Bronchial epithelial cell (primary cell): ENCODE data around the gene SDHA. TPM values are rescaled to one million over a fixed set of nuclear protein-coding genes. Genes with fewer than 3 reads are reported as not detected.

Experiments used
- DNase-seq: peaks from one replicate; pipeline ENCODE4 v3.0.0-alpha.2; 2010; ENCODE audit warnings: low read depth
- FAIRE-seq: peaks from 2 replicates; lab custom pipeline; 2011; peaks lifted over from hg19 to GRCh38; lab: Jason Lieb, UNC
- H3K27me3 ChIP-seq: 2 replicates; pipeline ENCODE4 v1.5.1; 2011; ENCODE audit warnings: low read length; ENCODE audit not compliant: control insufficient read depth, insufficient read depth
- H3K36me3 ChIP-seq: 2 replicates; pipeline ENCODE4 v1.5.1; 2011; ENCODE audit warnings: low read length; ENCODE audit not compliant: control insufficient read depth, insufficient read depth
- H3K4me3 ChIP-seq: 2 replicates; pipeline ENCODE4 v1.5.1; 2011; ENCODE audit warnings: mild to moderate bottlenecking, low read depth, low read length, control low read depth
- total RNA-seq: library from RNA; depleted of rRNA; stranded (reverse); fragments of >200 nt; gene quantifications from 2 replicates; pipeline ENCODE4 v1.2.1, GENCODE V29; 2014
- TF ChIP-seq, protein P1 (sequence below): IDR thresholded peaks from 2 replicates; pipeline ENCODE4 v1.5.1; 2011; ENCODE audit warnings: mild to moderate bottlenecking, moderate library complexity, low read length, control low read depth, inconsistent platforms; ENCODE audit not compliant: insufficient read depth, severe bottlenecking

Gene SDHA
- total RNA-seq, 1 donor from 2014 or later, result 136 TPM

GRCh38 chr5:306011-306805 is 88.1 kb downstream of the SDHA start:
- FAIRE-seq, result peak; percentile 70
- TF ChIP-seq, protein P1, sequence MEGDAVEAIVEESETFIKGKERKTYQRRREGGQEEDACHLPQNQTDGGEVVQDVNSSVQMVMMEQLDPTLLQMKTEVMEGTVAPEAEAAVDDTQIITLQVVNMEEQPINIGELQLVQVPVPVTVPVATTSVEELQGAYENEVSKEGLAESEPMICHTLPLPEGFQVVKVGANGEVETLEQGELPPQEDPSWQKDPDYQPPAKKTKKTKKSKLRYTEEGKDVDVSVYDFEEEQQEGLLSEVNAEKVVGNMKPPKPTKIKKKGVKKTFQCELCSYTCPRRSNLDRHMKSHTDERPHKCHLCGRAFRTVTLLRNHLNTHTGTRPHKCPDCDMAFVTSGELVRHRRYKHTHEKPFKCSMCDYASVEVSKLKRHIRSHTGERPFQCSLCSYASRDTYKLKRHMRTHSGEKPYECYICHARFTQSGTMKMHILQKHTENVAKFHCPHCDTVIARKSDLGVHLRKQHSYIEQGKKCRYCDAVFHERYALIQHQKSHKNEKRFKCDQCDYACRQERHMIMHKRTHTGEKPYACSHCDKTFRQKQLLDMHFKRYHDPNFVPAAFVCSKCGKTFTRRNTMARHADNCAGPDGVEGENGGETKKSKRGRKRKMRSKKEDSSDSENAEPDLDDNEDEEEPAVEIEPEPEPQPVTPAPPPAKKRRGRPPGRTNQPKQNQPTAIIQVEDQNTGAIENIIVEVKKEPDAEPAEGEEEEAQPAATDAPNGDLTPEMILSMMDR, result no peak

More at GRCh38 chr5:306011-306805, 88.1 kb downstream of the SDHA start:
- no peak for DNase-seq
- Histone ChIP-seq H3K36me3 (peaks cover 27% of the 10 kb centered on the region), H3K4me3 (no peak overlapping the region), H3K27me3 (no peaks in the 10 kb centered on the region)

Other genes starting within 250 kb of the SDHA start
- gene PLEKHG4B, start 126.2 kb upstream of the SDHA start, total RNA-seq, result not detected in 2 replicates
- not detected in 2 replicates for gene LRRC14B, start 26.8 kb upstream of the SDHA start, total RNA-seq
- gene CCDC127, start 167 bp upstream of the SDHA start, total RNA-seq, result 2.9 and 4.1 TPM in 2 replicates
- 189 and 195 TPM in 2 replicates for gene PDCD6, start 53.3 kb downstream of the SDHA start, total RNA-seq
- gene AHRR, start 103.4 kb downstream of the SDHA start, total RNA-seq, result 0.51 and 0.53 TPM in 2 replicates
- gene EXOC3, start 224.9 kb downstream of the SDHA start, total RNA-seq, result 37.5 and 42.4 TPM in 2 replicates